NT2/D1 (cell line): ENCODE results near the gene OPCML.

Experiments used
- DNase-seq: peaks from one replicate; pipeline ENCODE4 v3.0.0-alpha.2; 2011; ENCODE audit warnings: low read depth, low spot score
- H3K27me3 ChIP-seq: 2 replicates; pipeline ENCODE4 v1.6.0; 2011; ENCODE audit warnings: mild to moderate bottlenecking; ENCODE audit not compliant: insufficient read length, insufficient read depth
- H3K36me3 ChIP-seq: 2 replicates; pipeline ENCODE4 v1.6.1; 2011; ENCODE audit warnings: mild to moderate bottlenecking, low read length, mixed read lengths; ENCODE audit not compliant: insufficient read depth, insufficient read length
- H3K4me1 ChIP-seq: 2 replicates; pipeline ENCODE4 v1.5.1; 2011; ENCODE audit not compliant: insufficient read depth, insufficient read length
- H3K4me3 ChIP-seq: 2 replicates; pipeline ENCODE4 v1.5.1; 2011; ENCODE audit warnings: low read depth; ENCODE audit not compliant: insufficient read length
- H3K9ac ChIP-seq: 2 replicates; pipeline ENCODE4 v1.6.0; 2011; ENCODE audit warnings: low read depth; ENCODE audit not compliant: insufficient read length
- H3K9me3 ChIP-seq: 2 replicates; pipeline ENCODE4 v1.5.1; 2011; ENCODE audit warnings: mild to moderate bottlenecking, low read length; ENCODE audit not compliant: insufficient read depth
- SUZ12 ChIP-seq: IDR thresholded peaks from 2 replicates; pipeline ENCODE4 v1.6.1; 2011; ENCODE audit not compliant: insufficient read length, insufficient read depth; ENCODE audit errors: extremely low read depth
- YY1 ChIP-seq: IDR thresholded peaks from 2 replicates; pipeline ENCODE4 v1.6.1; 2011; ENCODE audit not compliant: insufficient read length, insufficient read depth
- ZNF274 ChIP-seq: IDR thresholded peaks from 2 replicates; pipeline ENCODE4 v1.6.1; 2011; ENCODE audit warnings: mild to moderate bottlenecking, low read depth, low read length

The OPCML gene

GRCh38 chr11:133390803-133391202 is 141.5 kb downstream of the OPCML start:
- Histone ChIP-seq H3K9me3 (no peaks in the 10 kb centered on the region), H3K4me1 (no peaks in the 10 kb centered on the region), H3K27me3 (no peaks in the 10 kb centered on the region), H3K36me3 (no peaks in the 10 kb centered on the region), H3K4me3 (no peak overlapping the region), H3K9ac (no peak overlapping the region)
- DNase-seq: no peak
- TF ChIP-seq ZNF274: no peak

DNA sequence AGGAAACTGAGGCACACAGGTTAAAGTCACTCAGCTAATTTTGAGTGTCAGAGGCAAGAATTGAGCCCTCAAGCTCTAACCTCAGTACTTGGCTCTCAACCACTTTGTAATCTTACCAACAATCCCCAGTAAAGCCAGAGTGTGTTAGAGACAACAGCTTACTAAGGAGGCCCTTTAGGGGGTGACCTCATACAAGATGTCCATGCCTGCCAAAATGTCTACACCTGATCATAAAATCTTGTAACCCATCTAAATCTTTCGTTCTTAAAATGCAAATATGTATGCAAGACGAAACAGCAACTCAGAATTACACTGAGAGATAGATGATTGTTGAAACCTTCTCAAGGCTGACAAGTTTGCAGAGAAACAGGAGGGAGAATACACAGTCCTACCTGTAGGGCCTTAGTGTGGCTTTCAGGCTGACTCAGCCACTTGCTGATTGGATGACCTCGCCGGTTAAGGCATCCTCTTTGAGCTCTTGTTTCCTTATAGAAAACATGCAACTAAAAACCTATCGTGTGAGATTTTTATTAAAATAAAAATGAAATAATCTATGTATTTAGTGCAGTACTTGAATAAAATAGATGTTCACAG is 143.2 kb downstream of the OPCML start:
- DNase-seq: no peak
- Histone ChIP-seq H3K4me3 (no peak overlapping the region), H3K9me3 (no peaks in the 10 kb centered on the region), H3K36me3 (no peaks in the 10 kb centered on the region), H3K4me1 (no peaks in the 10 kb centered on the region), H3K27me3 (no peaks in the 10 kb centered on the region), H3K9ac (no peak overlapping the region)
- TF ChIP-seq ZNF274 (no peak), SUZ12 (no peak), YY1 (no peak)

- TF ChIP-seq ZNF274 (no peak), YY1 (no peak), SUZ12 (no peak)
- H3K4me3 ChIP-seq: no peak overlapping the region
- no peak for DNase-seq
Observed at GRCh38 chr11:133388260-133388659, 144.0 kb downstream of the OPCML start.

GRCh38 chr11:133386852-133387251 is 145.4 kb downstream of the OPCML start:
- Histone ChIP-seq H3K27me3 (no peaks in the 10 kb centered on the region), H3K4me3 (no peak overlapping the region), H3K4me1 (no peaks in the 10 kb centered on the region), H3K9ac (no peak overlapping the region), H3K36me3 (no peaks in the 10 kb centered on the region), H3K9me3 (no peaks in the 10 kb centered on the region)
- no peak for TF ChIP-seq SUZ12
- no peak for TF ChIP-seq YY1
- TF ChIP-seq ZNF274: no peak
- DNase-seq: no peak

More at GRCh38 chr11:133388260-133388659, 144.0 kb downstream of the OPCML start:
- H3K4me1 ChIP-seq: no peaks in the 10 kb centered on the region
- no peaks in the 10 kb centered on the region for H3K36me3 ChIP-seq
- no peak overlapping the region for H3K9ac ChIP-seq
- no peaks in the 10 kb centered on the region for H3K9me3 ChIP-seq
- H3K27me3 ChIP-seq: no peaks in the 10 kb centered on the region

GRCh38 chr11:133386262-133386661 is 146.0 kb downstream of the OPCML start:
- H3K9ac ChIP-seq: no peak overlapping the region
- no peaks in the 10 kb centered on the region for H3K27me3 ChIP-seq
- DNase-seq: no peak
- H3K4me3 ChIP-seq: no peak overlapping the region
- H3K36me3 ChIP-seq: no peaks in the 10 kb centered on the region
- no peaks in the 10 kb centered on the region for H3K9me3 ChIP-seq
- TF ChIP-seq YY1: no peak
- TF ChIP-seq SUZ12: no peak
- TF ChIP-seq ZNF274: no peak
- H3K4me1 ChIP-seq: no peaks in the 10 kb centered on the region

DNA sequence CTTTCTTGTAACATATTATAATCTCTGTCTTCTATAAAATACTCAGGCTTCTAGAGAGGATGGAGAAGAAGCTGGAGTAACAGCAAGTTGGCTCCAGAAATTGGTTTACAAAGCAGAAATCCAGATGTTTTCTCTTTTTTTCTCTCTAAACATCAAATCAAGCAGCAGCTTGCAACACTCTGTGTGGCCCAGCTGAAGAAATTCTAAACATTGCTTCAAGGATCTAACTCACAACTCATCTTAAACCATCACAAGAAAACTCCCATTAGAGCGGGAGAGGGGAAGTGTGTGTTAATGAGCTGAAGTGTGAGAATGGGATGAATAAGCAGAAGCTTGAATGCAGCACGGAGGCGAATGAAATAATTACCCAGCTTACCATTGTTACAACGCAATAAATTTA is 146.5 kb downstream of the OPCML start:
- Histone ChIP-seq H3K27me3 (no peaks in the 10 kb centered on the region), H3K4me3 (no peak overlapping the region), H3K4me1 (no peaks in the 10 kb centered on the region), H3K36me3 (no peaks in the 10 kb centered on the region), H3K9me3 (no peaks in the 10 kb centered on the region), H3K9ac (no peak overlapping the region)
- TF ChIP-seq ZNF274 (no peak), YY1 (no peak), SUZ12 (no peak)
- DNase-seq: no peak

GRCh38 chr11:133384731-133385130 is 147.6 kb downstream of the OPCML start:
- no peak for TF ChIP-seq ZNF274
- no peak for TF ChIP-seq SUZ12
- no peak for TF ChIP-seq YY1
- no peaks in the 10 kb centered on the region for H3K27me3 ChIP-seq
- no peak overlapping the region for H3K4me3 ChIP-seq
- H3K4me1 ChIP-seq: no peaks in the 10 kb centered on the region
- no peaks in the 10 kb centered on the region for H3K9me3 ChIP-seq
- no peak for DNase-seq
- H3K36me3 ChIP-seq: no peaks in the 10 kb centered on the region
- no peak overlapping the region for H3K9ac ChIP-seq
